HT-29 (cell line): ENCODE results near the gene PLN. TPM values are rescaled to one million over a fixed set of nuclear protein-coding genes. Genes with fewer than 3 reads are reported as not detected.

Source experiments
- DNase-seq: peaks from one replicate; pipeline ENCODE4 v3.0.0-alpha.2; 2015; ENCODE audit warnings: low spot score
- total RNA-seq: library from RNA; depleted of rRNA; stranded (reverse); fragments of >200 nt; shearing (Covaris generic); gene quantifications from 2 replicates; pipeline ENCODE4 v1.2.3, GENCODE V29; 2014; rRNA removed

Gene PLN
- not detected in 2 replicates for total RNA-seq

DNA sequence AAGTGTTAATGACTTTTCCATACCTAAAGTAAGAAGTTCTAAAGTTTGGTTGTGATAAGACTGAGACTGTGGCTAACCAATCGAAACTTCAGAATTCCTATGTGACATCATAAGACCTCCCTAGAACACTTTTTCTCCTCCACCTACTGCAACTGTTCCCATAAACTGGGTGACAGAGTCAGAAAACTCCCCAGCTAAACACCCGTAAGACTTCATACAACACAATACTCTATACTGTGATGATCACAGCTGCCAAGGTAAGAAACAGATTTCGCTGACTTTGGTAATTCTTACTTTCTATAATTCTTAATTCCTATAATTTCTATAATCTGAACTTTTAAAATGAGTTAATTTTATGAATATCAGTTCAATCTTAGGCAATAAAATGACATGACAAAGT lies at the start of gene PLN:
Gene PLN, plus strand, starts transcription at position 161 of the 400 bp plus-strand sequence. CDS start 10,626 bp downstream, outside the sequence.
- DNase-seq, result no peak

DNA sequence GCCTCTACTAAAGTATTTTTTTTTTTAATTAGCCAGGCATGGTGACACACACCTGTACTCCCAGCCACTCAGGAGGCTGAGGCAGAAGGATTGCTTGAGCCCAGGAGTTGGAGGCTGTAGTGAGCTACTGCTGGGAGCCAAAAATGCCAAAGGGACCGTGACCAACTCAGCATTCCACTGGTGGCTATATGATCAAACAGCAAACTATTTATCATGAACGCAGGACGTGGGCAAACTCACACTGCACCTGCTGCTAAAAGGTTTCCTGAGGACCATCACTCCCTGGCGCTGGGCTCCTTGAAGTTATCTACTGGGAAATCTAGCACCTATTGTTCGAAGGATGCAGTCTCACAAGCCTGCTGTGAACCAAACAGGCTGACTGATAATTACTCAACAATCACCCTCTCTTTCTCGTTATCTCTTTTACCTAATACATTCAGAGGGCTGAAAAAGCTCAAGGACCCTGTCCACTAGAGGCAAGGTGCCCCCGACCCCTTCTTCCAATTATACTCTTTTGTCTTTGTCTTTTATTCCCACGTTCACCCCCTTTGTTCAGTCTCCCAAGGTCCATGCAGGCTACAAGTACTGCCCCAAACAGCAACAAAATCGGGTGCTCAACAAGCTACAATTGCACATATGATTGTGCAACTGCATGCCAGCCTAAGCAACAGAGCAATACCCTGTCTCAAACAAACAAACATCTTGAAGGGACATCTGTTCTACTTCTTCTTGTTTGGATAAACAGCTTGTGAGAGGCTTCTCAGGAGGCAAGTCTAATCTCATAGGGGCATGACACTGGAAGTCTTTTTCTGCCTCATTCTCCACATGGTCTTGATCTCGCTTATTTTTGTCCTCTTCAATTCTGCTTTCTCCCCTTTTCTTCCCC lies 47.7 kb upstream of the PLN start:
- no peak for DNase-seq

DNA sequence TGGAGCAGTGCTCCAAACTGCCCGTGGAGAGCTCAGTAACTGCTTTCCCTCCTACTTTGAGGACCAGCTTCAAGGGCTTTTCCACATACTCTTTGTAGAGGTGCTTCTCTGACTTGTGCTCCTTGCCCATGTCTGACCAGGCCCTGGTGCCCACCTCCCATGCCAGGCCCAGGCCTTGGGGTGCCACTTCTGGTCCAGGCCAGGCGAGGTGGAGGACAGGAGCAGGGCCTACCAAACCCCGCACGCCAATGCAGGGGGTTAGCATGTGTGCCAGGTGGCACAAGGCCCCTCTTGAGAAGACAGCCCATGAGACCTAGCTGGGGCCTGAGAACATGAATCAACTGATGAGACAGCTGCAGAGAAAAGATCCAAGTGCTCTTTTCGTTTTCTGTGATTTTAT lies 47.0 kb upstream of the PLN start:
- DNase-seq, result no peak

DNA sequence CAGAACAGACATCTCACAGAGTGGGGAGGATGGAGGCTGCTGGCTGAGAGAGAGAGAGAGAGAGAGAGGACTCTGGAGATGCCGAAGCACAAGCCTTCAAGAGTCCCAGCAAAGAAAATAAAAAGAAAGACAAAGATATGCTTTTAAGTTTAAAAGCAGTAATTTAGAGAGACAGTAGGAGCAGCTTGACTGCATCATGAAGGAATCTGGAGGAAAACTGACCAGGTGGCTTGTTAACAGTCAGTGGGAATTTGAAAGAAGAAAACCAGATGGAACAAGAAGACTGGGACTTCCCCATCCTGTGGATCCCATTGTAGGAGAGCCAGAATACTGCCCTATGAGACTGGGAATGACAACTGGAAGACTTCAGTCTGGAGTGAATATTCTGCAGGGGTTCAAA lies 46.3 kb upstream of the PLN start:
- no peak for DNase-seq

DNA sequence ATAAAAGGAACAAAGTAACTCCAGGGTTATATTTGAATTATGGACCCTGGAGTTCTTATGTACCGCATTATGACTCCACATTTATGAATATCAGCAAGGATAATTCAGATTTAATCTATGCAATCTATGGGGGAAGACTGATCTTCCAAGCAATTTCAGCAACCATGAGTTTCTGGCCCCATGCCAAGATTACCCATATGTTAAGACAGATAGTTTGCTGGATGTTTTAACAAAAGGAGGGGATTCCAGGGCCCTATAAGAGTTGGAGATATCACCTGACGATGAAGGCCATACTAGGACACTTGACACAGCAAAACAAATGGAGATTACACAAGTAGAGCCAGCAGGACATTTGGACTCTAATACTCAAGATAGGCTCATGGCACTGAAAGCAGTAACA lies 45.9 kb upstream of the PLN start:
- no peak for DNase-seq

DNA sequence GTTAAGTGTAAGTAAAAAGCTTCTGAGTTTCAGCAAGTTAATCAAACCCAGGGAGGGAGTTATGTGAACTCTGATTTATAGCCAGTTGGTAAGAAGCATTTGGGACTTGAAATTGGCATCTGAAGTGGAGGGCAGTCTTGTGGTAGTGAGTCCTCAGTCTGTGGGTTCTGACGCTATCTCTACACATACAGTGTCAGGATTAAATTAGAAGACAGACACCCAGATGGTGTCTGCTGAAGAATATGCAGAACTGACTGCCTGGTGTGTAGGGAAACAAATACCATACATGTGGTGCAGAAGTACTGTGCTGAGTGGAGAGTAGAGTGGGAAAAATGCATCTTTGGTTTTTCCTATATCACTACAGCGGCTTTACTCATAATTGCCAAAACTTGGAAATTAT lies 43.5 kb upstream of the PLN start:
- DNase-seq, result no peak

DNA sequence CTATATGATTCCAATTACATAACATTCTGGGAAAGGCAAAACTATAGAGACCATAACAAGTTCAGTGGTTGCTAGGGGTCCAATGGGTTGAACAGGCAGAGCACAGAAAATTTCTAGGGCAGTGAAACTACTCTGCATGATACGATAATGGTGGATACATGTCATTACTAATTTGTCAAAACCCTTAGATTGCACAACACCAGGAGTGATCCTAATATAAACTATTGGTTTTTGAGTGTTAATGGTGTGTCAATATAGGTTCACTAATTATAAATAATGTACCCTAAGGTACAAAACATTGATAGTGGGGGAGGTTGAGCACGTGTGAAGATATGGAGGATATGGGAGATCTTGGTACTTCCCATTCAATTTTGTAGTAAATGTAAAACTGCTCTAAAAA lies 42.4 kb upstream of the PLN start:
- no peak for DNase-seq

DNA sequence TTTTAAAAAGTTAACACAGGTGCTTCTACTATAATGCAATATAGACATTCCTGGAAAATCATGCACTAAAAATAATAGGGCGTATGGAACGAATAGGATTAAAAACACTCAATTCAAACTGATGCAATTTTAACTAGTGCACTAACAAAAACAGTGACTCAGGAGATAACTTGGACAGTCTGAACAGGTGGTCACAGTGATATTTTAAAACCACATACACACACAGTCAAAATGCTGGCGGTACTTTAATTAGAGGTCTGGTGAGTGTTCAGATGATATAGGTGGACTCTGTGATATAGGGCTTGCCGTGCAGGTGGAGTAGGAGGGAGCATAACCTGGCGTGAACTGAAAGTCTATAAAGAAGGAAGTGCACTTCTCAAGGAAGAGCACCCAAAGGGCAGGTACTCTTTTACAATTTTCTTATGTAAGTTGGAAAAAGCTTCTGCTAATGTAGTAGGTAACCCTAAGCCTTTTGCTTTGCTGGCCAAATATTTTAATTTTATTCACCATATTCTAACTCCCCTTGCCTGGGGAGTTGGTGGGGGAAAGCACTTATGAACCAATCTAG lies 41.9 kb upstream of the PLN start:
- DNase-seq, result no peak

DNA sequence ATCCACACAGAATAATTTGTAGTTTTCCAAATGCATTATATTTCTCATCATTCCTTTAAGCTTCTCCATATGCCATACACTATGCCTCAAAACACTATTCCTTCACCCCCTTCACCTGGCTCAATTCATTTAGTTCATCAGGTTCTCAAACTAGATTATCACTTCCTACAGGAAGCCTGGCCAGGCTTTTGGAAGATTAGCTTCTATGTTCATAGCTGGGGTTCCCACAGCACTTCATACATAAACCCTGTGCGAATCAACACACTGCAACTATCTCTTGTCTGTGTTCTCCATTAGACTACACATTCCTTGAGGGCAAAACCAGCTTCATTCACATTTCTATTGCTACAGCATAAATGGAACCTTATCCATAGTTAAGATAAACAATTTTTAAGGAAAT lies 40.5 kb upstream of the PLN start:
- no peak for DNase-seq

DNA sequence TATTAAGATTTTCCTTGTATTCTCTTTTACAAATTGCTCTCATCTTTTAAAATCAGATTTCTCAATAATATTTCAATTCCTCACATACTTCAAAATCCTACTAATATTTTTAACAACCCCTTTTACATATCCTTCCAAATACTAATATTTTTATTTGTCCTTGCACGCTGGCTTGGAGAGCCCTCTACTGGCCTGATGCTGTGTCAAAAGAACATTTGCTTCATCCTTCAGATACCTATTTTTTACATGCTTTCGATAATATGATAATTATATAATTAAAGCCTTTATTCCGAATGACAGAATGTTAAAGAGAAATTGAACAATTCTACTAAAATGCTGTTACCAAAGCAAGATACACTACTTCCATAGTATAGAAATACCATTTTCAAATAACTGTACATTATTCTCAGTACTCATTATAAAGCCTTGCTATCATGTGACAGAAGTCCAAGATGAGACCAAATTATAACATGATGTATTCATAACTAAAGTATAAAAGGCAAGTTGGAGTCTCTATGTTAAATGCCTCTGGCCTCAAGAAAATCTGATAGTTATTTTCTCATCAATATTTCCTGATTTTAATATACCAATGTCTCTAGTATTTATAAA lies 39.0 kb upstream of the PLN start:
- peak; percentile 39 for DNase-seq

DNA sequence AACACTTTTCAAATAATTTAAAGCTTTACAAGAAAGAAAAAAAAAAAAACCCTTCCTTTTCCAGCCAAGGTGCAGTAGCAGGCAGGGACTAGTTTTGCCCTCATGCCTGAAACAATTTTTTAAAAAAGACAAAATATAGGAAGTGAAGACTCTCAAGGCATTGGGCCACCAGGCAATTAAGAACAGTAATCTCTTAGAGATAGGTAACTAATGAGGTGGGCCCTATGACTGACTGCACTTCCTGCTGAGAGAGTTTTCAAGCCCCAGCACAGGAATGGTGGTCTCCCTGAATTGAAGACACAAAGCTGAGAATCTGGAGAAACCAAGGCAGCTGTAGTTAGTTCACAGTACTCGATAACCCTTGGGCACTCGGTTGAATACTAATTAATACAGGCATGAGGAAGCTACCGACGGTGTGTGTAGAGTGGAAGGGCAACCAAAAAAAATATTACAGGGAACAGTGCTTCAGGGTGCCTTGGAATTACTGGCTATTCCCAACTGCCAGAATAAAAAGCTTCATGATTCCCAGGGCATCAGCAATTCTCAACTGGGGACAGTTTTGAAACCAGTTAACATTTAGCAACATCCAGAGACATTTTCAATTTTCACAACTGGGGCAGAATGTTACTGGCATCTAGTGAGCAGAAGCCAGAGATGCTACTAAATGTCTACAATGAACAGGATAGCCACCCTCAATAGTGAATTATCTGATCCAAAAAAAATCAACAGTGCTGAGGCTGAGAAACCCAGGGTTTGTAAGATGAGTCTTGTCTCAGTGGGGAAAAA lies 36.0 kb upstream of the PLN start:
- DNase-seq, result no peak

DNA sequence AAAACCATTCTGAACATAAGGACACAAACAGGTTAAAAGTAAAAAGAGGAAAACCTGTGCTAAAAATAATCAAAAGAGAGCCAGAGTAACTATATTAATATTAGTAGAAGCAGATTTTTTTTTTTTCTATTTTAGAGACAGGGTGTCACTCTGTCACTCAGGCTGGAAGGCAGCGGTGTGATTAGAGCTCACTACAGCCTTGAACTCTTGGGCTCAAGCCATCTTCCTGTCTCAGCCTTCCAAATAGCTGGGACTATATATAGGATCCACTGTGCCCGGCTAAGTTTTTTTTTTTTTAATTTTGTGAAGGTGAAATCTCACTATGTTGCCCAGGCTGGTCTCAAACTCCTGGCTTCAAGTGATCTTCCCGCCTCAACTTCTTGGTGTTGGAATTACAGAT lies 33.4 kb upstream of the PLN start:
- DNase-seq, result no peak

DNA sequence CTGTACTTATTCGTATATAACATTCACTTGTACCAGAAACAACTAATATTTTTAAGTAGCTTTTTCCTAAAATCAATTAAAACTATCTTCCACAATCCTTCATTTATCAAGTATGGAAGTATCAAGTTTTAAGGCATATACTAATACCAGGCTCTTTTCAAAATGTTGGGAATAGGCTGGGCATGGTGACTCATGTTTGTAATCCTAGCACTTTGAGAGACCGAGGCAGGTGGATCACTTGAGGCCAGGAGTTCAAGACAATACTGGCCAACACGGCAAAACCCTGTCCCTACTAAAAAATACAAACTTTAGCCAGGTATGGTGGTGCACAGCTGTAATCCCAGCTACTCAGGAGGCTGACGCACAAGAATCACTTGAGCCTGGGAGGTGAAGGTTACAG lies 25.7 kb upstream of the PLN start:
- DNase-seq, result no peak

DNA sequence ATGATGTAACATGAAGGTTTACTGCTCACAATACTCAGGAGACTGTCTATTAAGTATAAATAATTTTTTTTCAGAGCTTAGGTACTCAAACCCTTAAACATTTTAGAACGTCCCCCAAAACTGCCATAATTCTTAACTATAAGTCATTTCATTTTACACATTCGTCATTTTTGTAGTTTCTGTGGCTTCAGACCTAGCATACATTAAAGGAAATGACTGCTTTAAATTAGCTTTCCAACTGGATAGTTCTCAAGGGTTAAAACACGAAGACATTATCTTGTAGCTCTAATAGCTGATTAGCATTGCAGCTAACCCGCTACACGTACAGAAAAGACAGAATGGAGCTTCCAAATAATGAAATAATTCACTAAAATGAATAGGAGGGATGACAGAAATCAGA lies 24.9 kb upstream of the PLN start:
- no peak for DNase-seq

DNA sequence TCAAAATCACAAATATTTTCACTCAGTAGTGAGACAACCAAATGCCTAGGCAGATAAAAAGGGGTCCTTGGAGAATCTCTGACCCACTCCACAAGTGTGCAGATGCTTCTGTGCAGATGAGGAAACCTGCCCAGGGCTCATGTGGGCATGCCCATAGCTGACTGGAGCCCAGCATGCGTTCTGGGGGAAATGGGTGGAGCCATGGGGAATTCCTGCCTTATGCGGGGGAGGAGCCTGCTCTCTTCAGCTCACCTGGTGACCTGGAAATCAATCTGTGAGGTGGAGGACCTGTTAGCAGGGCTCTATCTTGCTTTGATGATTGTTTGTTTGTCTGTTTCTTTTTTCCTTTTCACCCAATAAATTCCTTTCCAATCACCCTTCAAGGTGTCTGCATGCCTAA lies 23.4 kb upstream of the PLN start:
- no peak for DNase-seq

DNA sequence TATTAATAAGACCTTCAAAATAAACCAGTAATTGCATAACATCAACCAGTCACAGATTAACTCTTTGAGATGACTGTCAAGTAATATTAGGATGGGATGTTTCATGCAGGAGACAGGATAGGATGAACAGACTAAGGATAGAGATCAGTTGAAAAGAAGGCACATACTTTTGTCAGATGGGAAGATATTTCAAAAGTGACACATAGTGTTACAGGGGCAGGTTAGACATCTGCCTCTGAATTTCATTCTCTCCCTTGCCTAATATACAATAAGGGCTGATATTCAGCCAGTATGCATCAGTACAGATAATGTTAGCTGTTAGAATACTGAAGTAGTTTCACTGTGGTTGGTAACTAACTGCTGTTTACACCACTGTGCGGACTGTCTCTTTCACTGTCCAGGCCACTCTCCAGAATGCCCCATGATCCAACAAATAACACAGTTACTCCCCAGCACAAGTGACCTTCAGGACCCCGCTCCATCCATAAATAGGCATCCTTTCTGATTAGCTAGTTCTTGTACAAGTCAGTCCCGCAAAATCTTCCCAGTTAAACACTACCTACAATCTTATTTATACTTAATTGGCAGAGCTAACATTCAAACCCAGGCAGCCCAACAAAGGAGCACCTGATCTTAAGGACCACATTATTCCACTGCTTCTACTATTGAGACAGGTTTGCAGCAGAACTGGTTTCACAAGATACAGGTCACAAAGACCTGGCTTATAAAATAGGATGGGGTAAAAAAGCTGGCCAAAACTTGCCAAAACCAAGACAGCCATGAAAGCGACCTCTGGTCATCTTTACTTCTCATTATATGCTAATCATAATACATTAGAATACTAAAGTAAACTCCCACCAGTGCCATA lies 21.9 kb upstream of the PLN start:
- DNase-seq, result no peak

DNA sequence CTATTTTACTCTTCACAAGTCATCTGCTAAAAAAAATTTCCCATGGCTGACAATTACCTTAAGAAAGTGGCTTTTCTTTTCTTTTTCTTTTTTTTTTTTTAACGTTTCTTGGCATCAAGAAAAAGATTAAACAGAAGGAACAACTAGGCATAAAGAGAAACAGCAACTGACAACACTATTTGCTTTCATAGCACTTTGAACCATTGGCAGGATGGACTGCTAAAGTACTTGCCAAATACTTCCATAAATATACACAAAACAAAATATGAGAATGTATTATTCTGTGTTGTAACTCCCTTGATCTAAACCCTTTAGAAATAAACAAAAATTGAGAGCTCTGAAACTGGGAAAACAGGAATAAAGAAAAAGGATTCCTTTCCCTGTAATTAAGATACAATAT lies 20.0 kb upstream of the PLN start:
- no peak for DNase-seq

DNA sequence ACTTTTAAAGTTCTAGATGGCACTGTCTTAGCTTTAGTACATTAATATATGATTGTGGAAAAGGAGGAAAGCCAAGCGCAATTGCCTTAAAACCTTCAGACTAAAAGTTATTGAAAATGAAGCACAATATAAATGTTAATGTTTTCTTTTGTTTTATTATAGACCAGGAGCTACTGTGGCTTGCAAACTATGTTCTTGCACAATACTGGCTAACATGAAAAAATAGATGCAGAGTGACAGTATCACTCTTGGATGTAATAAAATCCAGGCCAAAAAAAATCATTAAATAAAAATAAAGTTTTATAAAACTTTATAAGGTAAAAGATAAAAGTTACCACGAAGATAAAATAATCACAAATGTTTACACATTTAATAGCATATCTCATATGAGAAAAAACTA lies 18.3 kb upstream of the PLN start:
- DNase-seq, result no peak

DNA sequence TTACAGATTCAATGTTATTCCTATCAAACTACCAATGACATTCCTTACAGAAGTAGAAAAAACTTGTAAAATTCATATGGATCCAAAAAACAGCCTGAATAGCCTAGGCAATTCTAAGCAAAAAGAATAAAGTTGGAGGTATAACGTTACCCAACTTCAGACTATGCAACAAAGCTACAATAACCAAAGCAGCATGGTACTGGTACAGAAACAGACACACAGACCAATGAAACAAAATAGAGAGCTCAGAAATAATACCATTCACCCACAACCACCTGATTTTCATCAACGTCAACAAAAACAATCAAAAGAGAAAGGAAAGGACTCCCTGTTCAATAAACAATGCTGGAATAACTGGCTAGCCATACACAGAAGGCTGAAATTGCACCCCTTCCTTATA lies 17.2 kb upstream of the PLN start:
- no peak for DNase-seq

DNA sequence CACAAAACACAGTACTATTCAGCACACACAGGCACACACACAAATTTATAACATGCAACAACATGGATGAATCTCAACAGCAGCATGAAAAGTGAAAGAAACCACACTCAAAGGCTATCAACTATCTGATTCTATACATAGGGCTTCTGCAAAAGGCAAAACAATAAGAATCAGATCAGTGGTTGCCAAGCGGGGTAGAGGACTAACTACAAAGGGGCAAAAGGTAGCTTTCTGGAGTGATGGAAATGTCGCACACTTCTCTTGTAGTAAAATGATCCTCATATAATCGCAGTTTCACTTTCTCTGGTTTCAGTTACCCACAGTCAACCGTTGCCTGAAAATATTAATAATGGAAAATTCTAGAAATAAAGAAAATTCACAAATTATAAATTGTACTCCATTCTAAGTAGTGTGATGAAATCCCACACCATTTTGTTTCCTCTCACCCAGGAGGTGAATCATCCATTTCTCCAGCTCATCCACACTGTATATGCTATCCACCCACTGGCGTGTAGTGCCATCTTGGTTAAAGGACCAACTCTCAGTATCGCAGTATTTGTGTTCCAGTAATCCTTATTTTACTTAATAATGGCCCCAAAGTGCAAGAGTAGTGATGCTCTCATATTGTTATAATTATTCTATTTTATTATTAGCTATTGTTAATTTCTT lies 12.8 kb upstream of the PLN start:
- DNase-seq, result no peak

DNA sequence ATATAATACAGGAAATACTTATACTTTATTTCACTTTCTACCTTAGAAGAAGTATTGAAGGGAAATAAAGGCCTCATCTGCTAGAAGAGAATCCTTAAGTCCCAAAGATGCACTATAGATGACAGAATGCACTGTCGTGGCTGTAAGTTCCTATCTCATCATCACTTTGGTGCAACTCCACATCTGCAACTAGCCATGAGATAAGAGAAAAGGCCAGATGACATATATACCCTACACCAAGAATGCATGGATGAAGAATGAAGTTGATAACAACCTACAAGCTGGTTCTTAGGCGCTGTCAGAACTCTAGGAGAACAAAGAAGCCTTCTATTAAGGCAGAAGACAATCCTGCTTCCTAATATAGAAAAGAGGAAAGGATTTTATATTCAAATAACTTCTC lies 11.6 kb upstream of the PLN start:
- DNase-seq, result no peak
